Measurements from ENCODE around the gene CABLES1.

DNA sequence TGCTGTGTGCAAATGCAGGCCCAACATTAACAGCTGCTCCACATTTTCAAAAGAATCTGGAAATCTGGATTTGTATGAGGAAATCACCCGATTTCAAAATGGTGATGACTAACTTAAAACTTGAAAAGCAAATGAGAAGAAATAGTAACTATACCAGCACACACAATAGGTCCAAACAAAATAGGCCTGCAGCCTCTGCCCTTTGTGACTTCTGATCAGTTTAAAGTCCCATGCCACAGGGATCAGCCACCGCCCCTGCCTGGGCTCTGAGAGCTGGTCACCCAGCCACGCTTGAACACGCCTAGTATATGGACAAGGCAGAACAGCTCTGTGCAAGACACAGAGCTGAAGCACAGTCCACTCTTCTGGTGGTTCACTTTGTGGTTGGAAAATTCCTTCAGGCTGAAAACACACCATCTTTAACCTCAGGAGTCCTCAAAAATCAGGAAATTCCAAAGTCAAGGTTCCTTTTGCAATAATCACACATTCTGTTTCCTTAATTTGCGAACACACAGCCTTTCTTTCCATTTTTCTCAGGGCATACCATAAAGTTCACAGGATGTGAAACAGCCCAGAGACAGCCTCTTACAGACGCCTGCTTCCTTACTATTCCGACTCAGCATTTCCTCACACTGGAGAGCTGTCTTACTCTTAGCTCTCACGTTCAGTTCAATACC, 167.7 kb downstream of the CABLES1 start:
- TF ChIP-seq, protein P1, sequence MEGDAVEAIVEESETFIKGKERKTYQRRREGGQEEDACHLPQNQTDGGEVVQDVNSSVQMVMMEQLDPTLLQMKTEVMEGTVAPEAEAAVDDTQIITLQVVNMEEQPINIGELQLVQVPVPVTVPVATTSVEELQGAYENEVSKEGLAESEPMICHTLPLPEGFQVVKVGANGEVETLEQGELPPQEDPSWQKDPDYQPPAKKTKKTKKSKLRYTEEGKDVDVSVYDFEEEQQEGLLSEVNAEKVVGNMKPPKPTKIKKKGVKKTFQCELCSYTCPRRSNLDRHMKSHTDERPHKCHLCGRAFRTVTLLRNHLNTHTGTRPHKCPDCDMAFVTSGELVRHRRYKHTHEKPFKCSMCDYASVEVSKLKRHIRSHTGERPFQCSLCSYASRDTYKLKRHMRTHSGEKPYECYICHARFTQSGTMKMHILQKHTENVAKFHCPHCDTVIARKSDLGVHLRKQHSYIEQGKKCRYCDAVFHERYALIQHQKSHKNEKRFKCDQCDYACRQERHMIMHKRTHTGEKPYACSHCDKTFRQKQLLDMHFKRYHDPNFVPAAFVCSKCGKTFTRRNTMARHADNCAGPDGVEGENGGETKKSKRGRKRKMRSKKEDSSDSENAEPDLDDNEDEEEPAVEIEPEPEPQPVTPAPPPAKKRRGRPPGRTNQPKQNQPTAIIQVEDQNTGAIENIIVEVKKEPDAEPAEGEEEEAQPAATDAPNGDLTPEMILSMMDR (conservative IDR thresholded peaks at IDR 0.05; ENCODE audit: low read depth, low read length), result no peak
- TF ChIP-seq RAD21 (IDR thresholded peaks at IDR 0.05; ENCODE audit: low read length) (no peak), POLR2A (IDR thresholded peaks at IDR 0.05; ENCODE audit: low read depth, low read length) (no peak), SMC3 (IDR thresholded peaks at IDR 0.05; ENCODE audit: low read depth, low read length) (no peak), CHD1 (IDR thresholded peaks at IDR 0.05; ENCODE audit: low read depth, low read length) (no peak), RFX5 (IDR thresholded peaks at IDR 0.05; ENCODE audit: low read depth, low read length) (no peak)
- TF ChIP-seq, protein P2, sequence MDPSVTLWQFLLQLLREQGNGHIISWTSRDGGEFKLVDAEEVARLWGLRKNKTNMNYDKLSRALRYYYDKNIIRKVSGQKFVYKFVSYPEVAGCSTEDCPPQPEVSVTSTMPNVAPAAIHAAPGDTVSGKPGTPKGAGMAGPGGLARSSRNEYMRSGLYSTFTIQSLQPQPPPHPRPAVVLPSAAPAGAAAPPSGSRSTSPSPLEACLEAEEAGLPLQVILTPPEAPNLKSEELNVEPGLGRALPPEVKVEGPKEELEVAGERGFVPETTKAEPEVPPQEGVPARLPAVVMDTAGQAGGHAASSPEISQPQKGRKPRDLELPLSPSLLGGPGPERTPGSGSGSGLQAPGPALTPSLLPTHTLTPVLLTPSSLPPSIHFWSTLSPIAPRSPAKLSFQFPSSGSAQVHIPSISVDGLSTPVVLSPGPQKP (IDR thresholded peaks at IDR 0.05; ENCODE audit: borderline replicate concordance, low read depth, low read length), result no peak
